AG10803 (cell line): ENCODE results near the gene RGS4.
A peak's percentile ranks its signal among the peaks of the same experiment; 100 is the strongest.
"Not testable (repeated sequence)": the region's sequence is repeated elsewhere in the genome, so short reads cannot be mapped to it uniquely, and the experiment has no call there.

ENCODE experiments used
- DNase-seq: peaks from one replicate; pipeline ENCODE4 v3.0.0; 2010; ENCODE audit warnings: low read depth
- H3K4me3 ChIP-seq: 2 replicates; pipeline ENCODE4 v1.5.1; 2011; ENCODE audit warnings: mild to moderate bottlenecking, low read length, control low read depth
- CTCF ChIP-seq: conservative IDR thresholded peaks from 2 replicates; pipeline ENCODE4 v1.5.1; 2011; ENCODE audit warnings: mild to moderate bottlenecking, low read length, control low read depth, inconsistent platforms

The RGS4 gene

GRCh38 chr1:163085041-163085903, 16.1 kb downstream of the RGS4 start:
- H3K4me3 ChIP-seq = no peak overlapping the region
- no peak for TF ChIP-seq CTCF
- peak; percentile 64 for DNase-seq

- peak; percentile 55 for DNase-seq
Measured at GRCh38 chr1:163085904-163086268, 16.7 kb downstream of the RGS4 start.

GRCh38 chr1:163089117-163089516, 20.0 kb downstream of the RGS4 start:
- not testable (repeated sequence) for DNase-seq

More at GRCh38 chr1:163085904-163086268, 16.7 kb downstream of the RGS4 start:
- no peak overlapping the region for H3K4me3 ChIP-seq
- TF ChIP-seq CTCF = no peak

GRCh38 chr1:163090321-163090945, 21.3 kb downstream of the RGS4 start:
- peak; percentile 51 for DNase-seq
- no peak for TF ChIP-seq CTCF
- no peak overlapping the region for H3K4me3 ChIP-seq

More at GRCh38 chr1:163089117-163089516, 20.0 kb downstream of the RGS4 start:
- not testable (repeated sequence) for H3K4me3 ChIP-seq

GRCh38 chr1:163093169-163093568, 24.0 kb downstream of the RGS4 start:
- no peak for TF ChIP-seq CTCF
- no peak overlapping the region for H3K4me3 ChIP-seq
- no peak for DNase-seq

GRCh38 chr1:163093579-163093978, 24.4 kb downstream of the RGS4 start:
- no peak overlapping the region for H3K4me3 ChIP-seq
- no peak for DNase-seq
- no peak for TF ChIP-seq CTCF

- H3K4me3 ChIP-seq = no peak overlapping the region
- no peak for TF ChIP-seq CTCF
- DNase-seq = no peak
Measured at GRCh38 chr1:163094182-163094581, 25.0 kb downstream of the RGS4 start.
